Caco-2 (cell line): ENCODE data around the gene GBA2. TPM values are rescaled to one million over a fixed set of nuclear protein-coding genes. Genes with fewer than 3 reads are reported as not detected.
A peak's percentile ranks its signal among the peaks of the same experiment; 100 is the strongest.

Experiments
- BruUV-seq: library from RNA; stranded (reverse); fragments of 400-500 nt; replicated peaks from 2 replicates; lab custom pipeline; 2021; lab: Mats Ljungman, UMichigan
- CTCF ChIA-PET: fragments of 300-600 bp; sonication (Branson Sonifier 250); formaldehyde crosslinking; loops from one replicate; lab custom pipeline; 2022; ENCODE audit warnings: antibody characterized with exemption; lab: Charles Lee
- POLR2A ChIA-PET: fragments of 300-600 bp; sonication (Branson Sonifier 250); formaldehyde crosslinking; loops from one replicate; lab custom pipeline; 2022; ENCODE audit warnings: antibody characterized with exemption; lab: Charles Lee
- DNase-seq, 2 experiments: peaks; one replicate each; pipeline versions ENCODE4 v3.0.0 to v3.0.0-alpha.2; 2020 to 2022
- H3K27me3 ChIP-seq: replicated peaks from 2 replicates; pipeline ENCODE4 v1.6.0; 2011; ENCODE audit warnings: low read length; ENCODE audit not compliant: control insufficient read depth, insufficient read depth
- H3K36me3 ChIP-seq: 2 replicates; pipeline ENCODE4 v1.5.1; 2011; ENCODE audit warnings: low read length; ENCODE audit not compliant: control insufficient read depth, insufficient read depth
- H3K4me1 ChIP-seq: fragments of 250-450 bp; sonication (Bioruptor Pico); 2 replicates; pipeline ENCODE4 v1.5.1; 2020; ENCODE audit warnings: mild to moderate bottlenecking
- H3K4me3 ChIP-seq: 2 replicates; pipeline ENCODE4 v1.5.1; 2011; ENCODE audit warnings: low read depth, mild to moderate bottlenecking, control low read depth, low read length
- H3K9me3 ChIP-seq: fragments of 250-450 bp; sonication (Bioruptor Pico); 2 replicates; pipeline ENCODE4 v1.5.1; 2020; ENCODE audit warnings: mild to moderate bottlenecking, moderate library complexity
- H3K27ac Mint-ChIP-seq: one replicate; pipeline ENCODE4 v1.8.0; 2022; ENCODE audit warnings: mixed read lengths; ENCODE audit not compliant: unreplicated experiment
- H3K27me3 Mint-ChIP-seq: one replicate; pipeline ENCODE4 v1.8.0; 2022; ENCODE audit warnings: mixed read lengths; ENCODE audit not compliant: insufficient read depth, unreplicated experiment
- H3K36me3 Mint-ChIP-seq: one replicate; pipeline ENCODE4 v1.8.0; 2022; ENCODE audit warnings: mild to moderate bottlenecking, mixed read lengths; ENCODE audit not compliant: insufficient read depth, unreplicated experiment
- H3K4me1 Mint-ChIP-seq: one replicate; pipeline ENCODE4 v1.8.0; 2022; ENCODE audit warnings: low read depth, mixed read lengths; ENCODE audit not compliant: unreplicated experiment
- H3K4me3 Mint-ChIP-seq: one replicate; pipeline ENCODE4 v1.8.0; 2022; ENCODE audit warnings: mild to moderate bottlenecking, moderate library complexity, mixed read lengths; ENCODE audit not compliant: unreplicated experiment
- H3K9me3 Mint-ChIP-seq: one replicate; pipeline ENCODE4 v1.8.0; 2022; ENCODE audit warnings: mixed read lengths; ENCODE audit not compliant: unreplicated experiment
- CTCF ChIP-seq, 2 experiments: fragments of 200-600 bp in 1 of 2; IDR thresholded peaks; 1 replicate in 1 of 2; 2 replicates in 1 of 2; pipeline versions ENCODE4 v1.5.1 to v1.8.0; 2011 to 2022; ENCODE audit warnings: antibody characterized with exemption in 1 of 2, control low read depth in 1 of 2, inconsistent platforms in 1 of 2, low read depth in 1 of 2, low read length in 1 of 2, mild to moderate bottlenecking in 1 of 2, moderate library complexity in 1 of 2; ENCODE audit not compliant: insufficient read depth in 1 of 2, severe bottlenecking in 1 of 2, unreplicated experiment in 1 of 2
- intact Hi-C: fragments of 100-400 bp; cut with micrococcal nuclease; formaldehyde crosslinking; loops from one replicate; pipeline ENCODE4 v1.10.0; 2022; ENCODE audit not compliant: unreplicated experiment
- total RNA-seq: library from RNA; stranded (reverse); gene quantifications from 2 replicates; pipeline ENCODE4 v1.2.3, GENCODE V29; 2022

Gene GBA2
- total RNA-seq, 1 experiment from 2014 or later = 108 TPM

DNA sequence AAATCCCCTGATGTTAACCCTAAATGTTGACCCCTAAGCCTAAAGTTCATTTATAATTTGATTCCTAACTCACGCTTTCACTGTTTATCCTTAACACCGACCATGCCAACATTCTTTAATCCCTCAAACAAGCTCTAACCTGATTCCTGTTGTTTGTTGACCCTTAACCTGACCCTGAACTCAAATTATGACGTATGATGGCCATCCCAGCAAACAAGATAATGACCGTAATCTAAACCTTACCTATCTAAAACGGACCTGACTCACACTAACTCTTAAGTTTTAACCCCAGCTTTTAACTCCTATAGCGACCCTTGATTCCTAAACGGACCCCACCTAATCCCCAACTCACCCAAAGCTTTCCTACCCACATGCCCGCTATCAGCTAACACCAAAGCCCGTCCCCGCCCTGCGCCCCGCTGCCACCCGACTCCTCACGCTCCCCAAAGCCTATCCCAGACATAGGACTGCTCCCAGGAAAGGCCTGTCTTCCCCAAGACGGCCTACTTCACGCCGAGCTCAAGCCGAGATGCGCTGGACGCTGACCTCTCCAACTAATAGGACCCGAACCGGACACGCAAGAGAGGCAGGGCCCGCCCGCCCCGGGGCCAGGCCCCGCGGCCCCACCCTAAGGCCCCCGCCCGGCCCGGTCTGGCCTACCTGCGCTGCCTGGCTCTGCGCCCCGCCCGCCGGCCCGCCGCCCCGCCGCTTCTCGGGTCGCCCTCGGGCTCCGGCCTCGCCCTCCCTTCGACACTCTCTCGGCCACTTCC is 17.4 kb downstream of the GBA2 start:
- ChIA-PET POLR2A (interaction anchor here (0.6 to 3.1 kb wide), 14 partner anchors 9 to 231 kb away, joined by 3 to 41 read pairs (median 6); partner anchors contain the start of genes ARHGEF39, CA9, CCDC107 and GBA2), CTCF (interaction anchor here (0.6 to 2.8 kb wide), 10 partner anchors 17 to 223 kb away, joined by 3 to 19 read pairs (median 6); partner anchors contain the start of genes ARHGEF39, CCDC107, GBA2 and RGP1)
- Mint-ChIP-seq H3K27ac (no peak overlapping the region), H3K4me3 (no peak overlapping the region), H3K9me3 (no peaks in the 10 kb centered on the region), H3K27me3 (no peaks in the 10 kb centered on the region), H3K4me1 (no peaks in the 10 kb centered on the region), H3K36me3 (peaks cover 48% of the 10 kb centered on the region)
- H3K4me1 ChIP-seq = peaks cover 46% of the 10 kb centered on the region
- no peaks in the 10 kb centered on the region for H3K27me3 ChIP-seq
- DNase-seq = no peak
- no peak for TF ChIP-seq CTCF (IDR thresholded peaks at IDR 0.05; ENCODE audit: insufficient read depth in 1 of 2, low read depth in 1 of 2, low read length in 1 of 2, severe bottlenecking in 1 of 2, unreplicated experiment in 1 of 2)
- TSS peak; percentile 46 for BruUV-seq
- H3K36me3 ChIP-seq = peaks cover 1% of the 10 kb centered on the region
- no peaks in the 10 kb centered on the region for H3K9me3 ChIP-seq
- intact Hi-C loops = loop anchor here (1.0 to 10.0 kb wide), 8 partner anchors 17 to 617 kb away; partner anchors contain the start of genes ATOSB, GBA2, RGP1 and TESK1
- peak overlapping the region; percentile 83 for H3K4me3 ChIP-seq

- Histone ChIP-seq H3K27me3 (no peaks in the 10 kb centered on the region), H3K4me1 (peaks cover 57% of the 10 kb centered on the region), H3K9me3 (no peaks in the 10 kb centered on the region), H3K4me3 (peak overlapping the region; percentile 83), H3K36me3 (peaks cover 1% of the 10 kb centered on the region)
- no peak overlapping the region for H3K4me3 Mint-ChIP-seq
- ChIA-PET CTCF (no interaction called here), POLR2A (interaction anchor here (3.1 kb wide), 1 partner anchor 73 kb away, joined by 31 read pairs; the partner anchor contains the start of genes CCDC107 and RMRP)
- no TSS peak for BruUV-seq
- no peaks in the 10 kb centered on the region for H3K9me3 Mint-ChIP-seq
- intact Hi-C loops = loop anchor here (10.0 kb wide), 2 partner anchors 246 to 616 kb away; partner anchors contain the start of gene ATOSB
- no peak overlapping the region for H3K27ac Mint-ChIP-seq
- DNase-seq = no peak
- H3K4me1 Mint-ChIP-seq = no peaks in the 10 kb centered on the region
- no peak for TF ChIP-seq CTCF (IDR thresholded peaks at IDR 0.05; ENCODE audit: insufficient read depth in 1 of 2, low read depth in 1 of 2, low read length in 1 of 2, severe bottlenecking in 1 of 2, unreplicated experiment in 1 of 2)
- H3K36me3 Mint-ChIP-seq = peaks cover 44% of the 10 kb centered on the region
- H3K27me3 Mint-ChIP-seq = no peaks in the 10 kb centered on the region
These were observed 18.6 kb downstream of the GBA2 start for GRCh38 chr9:35730486-35730854.

DNA sequence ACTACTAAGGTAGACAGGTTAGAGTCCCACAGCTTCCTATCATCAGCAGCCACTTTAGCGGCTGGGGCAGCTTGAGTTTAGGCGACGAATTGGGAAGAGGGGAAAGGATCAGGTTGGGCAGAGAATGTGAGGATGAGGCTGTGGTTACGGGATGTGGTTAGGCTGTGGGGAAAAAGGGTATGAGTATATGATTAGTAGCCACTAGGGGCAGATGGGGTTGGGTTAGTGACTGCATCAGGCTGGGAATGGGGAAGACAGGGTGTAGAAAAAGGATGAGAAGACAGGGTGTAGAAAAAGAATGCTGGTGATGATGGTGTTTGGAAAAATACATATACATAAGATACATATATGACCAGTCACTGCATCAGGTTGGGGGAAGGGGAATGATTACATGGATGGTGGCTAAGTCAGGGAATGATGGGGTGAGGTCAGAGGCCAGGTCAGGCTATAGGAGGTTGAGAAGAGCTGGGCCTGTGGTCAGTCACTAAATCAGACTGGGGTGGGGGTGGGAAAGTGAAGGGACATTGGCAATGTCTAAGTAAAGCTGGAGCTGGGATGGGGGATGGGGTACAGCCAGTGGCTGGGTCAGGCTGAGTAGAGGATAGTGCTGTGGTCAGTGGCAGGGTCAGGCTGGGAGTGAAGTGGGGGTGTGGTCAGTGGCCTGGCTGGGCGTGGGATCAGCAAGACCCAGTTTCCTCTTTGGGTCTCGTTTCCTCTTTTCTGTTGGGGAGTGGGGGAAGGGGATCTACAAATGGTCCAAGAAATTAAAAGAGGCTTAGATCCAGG is 19.1 kb downstream of the GBA2 start:
- H3K36me3 ChIP-seq = peaks cover 3% of the 10 kb centered on the region
- no peak overlapping the region for H3K27ac Mint-ChIP-seq
- H3K36me3 Mint-ChIP-seq = peaks cover 44% of the 10 kb centered on the region
- H3K4me3 ChIP-seq = no peak overlapping the region
- no peaks in the 10 kb centered on the region for H3K4me1 Mint-ChIP-seq
- H3K27me3 Mint-ChIP-seq = no peaks in the 10 kb centered on the region
- no peaks in the 10 kb centered on the region for H3K9me3 ChIP-seq
- POLR2A ChIA-PET = interaction anchor here (2.7 to 2.8 kb wide), 2 partner anchors 19 to 72 kb away, joined by 25 to 32 read pairs; partner anchors contain the start of genes CCDC107, GBA2, RGP1 and RMRP
- H3K4me3 Mint-ChIP-seq = no peak overlapping the region
- BruUV-seq = no TSS peak
- H3K4me1 ChIP-seq = peaks cover 57% of the 10 kb centered on the region
- H3K27me3 ChIP-seq = no peaks in the 10 kb centered on the region
- CTCF ChIA-PET = no interaction called here
- intact Hi-C loops = loop anchor here (10.0 kb wide), 2 partner anchors 245 to 615 kb away; partner anchors contain the start of gene ATOSB
- DNase-seq = peak in 1 of 2 experiments; percentile 55
- peak; percentile 40 to 50 for TF ChIP-seq CTCF (IDR thresholded peaks at IDR 0.05; ENCODE audit: insufficient read depth in 1 of 2, low read depth in 1 of 2, low read length in 1 of 2, severe bottlenecking in 1 of 2, unreplicated experiment in 1 of 2)
- H3K9me3 Mint-ChIP-seq = no peaks in the 10 kb centered on the region
